ENCODE results near the gene MRPS25.

The MRPS25 gene

GRCh38 chr3:15050405-15051092 is 14.6 kb downstream of the MRPS25 start:
- DNase-seq: no peak
- H3K27me3 ChIP-seq (ENCODE audit: insufficient read depth, low read depth, severe bottlenecking): no peaks in the 10 kb centered on the region
- TF ChIP-seq, protein P1, sequence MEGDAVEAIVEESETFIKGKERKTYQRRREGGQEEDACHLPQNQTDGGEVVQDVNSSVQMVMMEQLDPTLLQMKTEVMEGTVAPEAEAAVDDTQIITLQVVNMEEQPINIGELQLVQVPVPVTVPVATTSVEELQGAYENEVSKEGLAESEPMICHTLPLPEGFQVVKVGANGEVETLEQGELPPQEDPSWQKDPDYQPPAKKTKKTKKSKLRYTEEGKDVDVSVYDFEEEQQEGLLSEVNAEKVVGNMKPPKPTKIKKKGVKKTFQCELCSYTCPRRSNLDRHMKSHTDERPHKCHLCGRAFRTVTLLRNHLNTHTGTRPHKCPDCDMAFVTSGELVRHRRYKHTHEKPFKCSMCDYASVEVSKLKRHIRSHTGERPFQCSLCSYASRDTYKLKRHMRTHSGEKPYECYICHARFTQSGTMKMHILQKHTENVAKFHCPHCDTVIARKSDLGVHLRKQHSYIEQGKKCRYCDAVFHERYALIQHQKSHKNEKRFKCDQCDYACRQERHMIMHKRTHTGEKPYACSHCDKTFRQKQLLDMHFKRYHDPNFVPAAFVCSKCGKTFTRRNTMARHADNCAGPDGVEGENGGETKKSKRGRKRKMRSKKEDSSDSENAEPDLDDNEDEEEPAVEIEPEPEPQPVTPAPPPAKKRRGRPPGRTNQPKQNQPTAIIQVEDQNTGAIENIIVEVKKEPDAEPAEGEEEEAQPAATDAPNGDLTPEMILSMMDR (IDR thresholded peaks at IDR 0.05; ENCODE audit: low read depth, low read length): no peak
- peaks cover 87% of the 10 kb centered on the region for H3K36me3 ChIP-seq
- H3K27ac ChIP-seq: no peak overlapping the region
- H3K4me3 ChIP-seq (ENCODE audit: low read depth, low read length): no peak overlapping the region
- no peaks in the 10 kb centered on the region for H3K9me3 ChIP-seq (ENCODE audit: severe bottlenecking)

DNA sequence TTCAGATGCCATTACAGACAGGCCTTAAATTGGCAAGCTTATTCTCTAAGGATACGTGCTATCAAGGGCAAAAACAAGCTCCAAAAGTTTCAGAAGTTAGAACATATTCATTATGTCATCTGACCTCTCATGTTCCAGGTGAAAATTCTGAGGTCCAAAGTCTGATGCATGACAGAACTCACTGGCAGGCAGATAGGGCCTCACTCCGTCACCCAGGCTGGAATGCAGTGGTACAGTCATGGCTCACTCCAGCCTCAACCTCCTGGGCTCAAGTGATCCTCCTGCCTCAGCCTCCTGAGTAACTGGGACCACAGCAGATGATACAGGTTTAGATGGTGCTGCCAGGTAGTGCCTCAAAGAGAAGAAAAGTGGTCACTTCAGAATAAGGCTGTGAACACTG is 15.5 kb downstream of the MRPS25 start:
- H3K4me3 ChIP-seq (ENCODE audit: low read depth, low read length): no peak overlapping the region
- H3K36me3 ChIP-seq: peaks cover 89% of the 10 kb centered on the region
- TF ChIP-seq, protein P1 (IDR thresholded peaks at IDR 0.05; ENCODE audit: low read depth, low read length): no peak
- H3K27me3 ChIP-seq (ENCODE audit: insufficient read depth, low read depth, severe bottlenecking): no peaks in the 10 kb centered on the region
- H3K27ac ChIP-seq: no peak overlapping the region
- no peak for DNase-seq
- H3K9me3 ChIP-seq (ENCODE audit: severe bottlenecking): no peaks in the 10 kb centered on the region

DNA sequence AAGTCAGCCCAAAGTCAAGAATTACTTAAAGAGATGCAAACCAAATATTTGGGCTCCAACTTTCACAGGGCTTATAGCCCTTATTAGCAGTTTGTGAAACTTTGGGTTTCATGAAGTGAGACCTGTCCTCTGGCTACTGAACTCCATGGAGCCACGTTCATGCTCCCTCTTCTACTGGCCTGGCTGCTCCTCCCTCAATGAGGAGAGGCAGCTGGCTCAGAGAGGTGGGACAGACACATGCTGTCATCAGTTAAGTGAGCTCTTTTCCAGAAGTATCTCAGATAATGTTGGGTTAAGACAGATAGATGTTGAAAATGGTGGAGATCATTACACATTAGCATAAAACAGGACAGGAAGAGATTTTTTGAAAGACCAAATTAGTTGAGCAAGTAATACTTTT is 19.4 kb downstream of the MRPS25 start:
- Histone ChIP-seq H3K9me3 (ENCODE audit: severe bottlenecking) (no peaks in the 10 kb centered on the region), H3K27ac (no peak overlapping the region), H3K4me3 (ENCODE audit: low read depth, low read length) (no peak overlapping the region), H3K27me3 (ENCODE audit: insufficient read depth, low read depth, severe bottlenecking) (no peaks in the 10 kb centered on the region), H3K36me3 (peaks cover 97% of the 10 kb centered on the region)
- DNase-seq: no peak
- TF ChIP-seq, protein P1 (IDR thresholded peaks at IDR 0.05; ENCODE audit: low read depth, low read length): no peak

DNA sequence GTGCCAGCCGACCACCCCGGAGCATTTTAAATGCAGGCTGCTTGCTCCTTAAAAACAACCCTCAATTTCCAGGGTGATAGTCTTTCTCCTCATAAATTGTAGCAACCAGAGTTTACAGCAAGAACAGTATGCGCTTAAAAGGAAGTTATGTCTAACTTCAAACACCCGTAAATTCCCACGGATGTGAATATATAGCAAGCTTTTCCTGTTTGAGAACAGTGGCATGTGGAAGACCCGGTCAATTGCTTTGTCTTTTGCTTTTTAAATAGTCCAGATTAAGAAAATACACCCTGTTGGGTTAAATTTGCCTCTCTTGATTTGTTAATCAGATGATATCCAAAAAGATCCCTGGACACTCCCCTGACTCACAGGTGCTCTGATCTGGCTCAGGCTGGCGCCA is 20.8 kb downstream of the MRPS25 start:
- Histone ChIP-seq H3K36me3 (peaks cover 94% of the 10 kb centered on the region), H3K4me3 (ENCODE audit: low read depth, low read length) (no peak overlapping the region), H3K27me3 (ENCODE audit: insufficient read depth, low read depth, severe bottlenecking) (no peaks in the 10 kb centered on the region), H3K9me3 (ENCODE audit: severe bottlenecking) (no peaks in the 10 kb centered on the region), H3K27ac (no peak overlapping the region)
- TF ChIP-seq, protein P1 (IDR thresholded peaks at IDR 0.05; ENCODE audit: low read depth, low read length): no peak
- no peak for DNase-seq

- Histone ChIP-seq H3K4me3 (ENCODE audit: low read depth, low read length) (no peak overlapping the region), H3K27me3 (ENCODE audit: insufficient read depth, low read depth, severe bottlenecking) (no peaks in the 10 kb centered on the region), H3K36me3 (peaks cover 94% of the 10 kb centered on the region), H3K9me3 (ENCODE audit: severe bottlenecking) (no peaks in the 10 kb centered on the region), H3K27ac (no peak overlapping the region)
- DNase-seq: no peak
- TF ChIP-seq, protein P1 (IDR thresholded peaks at IDR 0.05; ENCODE audit: low read depth, low read length): no peak
These were observed 21.5 kb downstream of the MRPS25 start for GRCh38 chr3:15043408-15044171.
